PFSK-1 (cell line): ENCODE data around the gene VWA5B2.

Source experiments
- FOXP2 ChIP-seq: optimal IDR thresholded peaks from 2 replicates; pipeline ENCODE3; 2011; ENCODE audit warnings: borderline replicate concordance, control low read depth, inconsistent platforms; ENCODE audit not compliant: insufficient read depth; ENCODE audit errors: extremely low read length, extremely low read depth
- POLR2AphosphoS5 ChIP-seq: IDR thresholded peaks from 2 replicates; pipeline ENCODE4 v1.6.1; 2012; ENCODE audit warnings: low read depth, mild to moderate bottlenecking, control low read depth, low read length, moderate library complexity
- REST ChIP-seq, 2 experiments: IDR thresholded peaks; 2 replicates each; pipeline versions ENCODE4 v1.6.1 to v1.8.0; 2011 to 2012; ENCODE audit warnings: low read depth in 2 of 2, low read length in 2 of 2, control low read depth in 1 of 2, inconsistent platforms in 1 of 2, mild to moderate bottlenecking in 1 of 2, moderate library complexity in 1 of 2; ENCODE audit not compliant: insufficient read depth in 1 of 2
- SIN3A ChIP-seq: IDR thresholded peaks from 2 replicates; pipeline ENCODE4 v1.6.1; 2012; ENCODE audit warnings: mild to moderate bottlenecking, low read length, moderate library complexity, borderline replicate concordance; ENCODE audit not compliant: insufficient read depth
- TAF1 ChIP-seq: IDR thresholded peaks from 2 replicates; pipeline ENCODE4 v1.6.1; 2012; ENCODE audit warnings: low read length, control low read depth, borderline replicate concordance; ENCODE audit not compliant: insufficient read depth

Gene VWA5B2

GRCh38 chr3:184231671-184232070, 2.3 kb downstream of the VWA5B2 start:
- TF ChIP-seq TAF1 (no peak), FOXP2 (no peak), SIN3A (no peak), POLR2AphosphoS5 (no peak), REST (IDR thresholded peaks at IDR 0.05; ENCODE audit: insufficient read depth in 1 of 2, low read depth in 2 of 2, low read length in 2 of 2) (no peak)

GRCh38 chr3:184233127-184233843, 3.9 kb downstream of the VWA5B2 start:
- TF ChIP-seq REST (IDR thresholded peaks at IDR 0.05; ENCODE audit: insufficient read depth in 1 of 2, low read depth in 2 of 2, low read length in 2 of 2), result no peak
- TF ChIP-seq POLR2AphosphoS5, result no peak
- TF ChIP-seq FOXP2, result no peak
- no peak for TF ChIP-seq TAF1
- no peak for TF ChIP-seq SIN3A

- TF ChIP-seq FOXP2 (no peak), REST (IDR thresholded peaks at IDR 0.05; ENCODE audit: insufficient read depth in 1 of 2, low read depth in 2 of 2, low read length in 2 of 2) (no peak), TAF1 (no peak), SIN3A (no peak), POLR2AphosphoS5 (no peak)
These were observed 4.8 kb downstream of the VWA5B2 start for GRCh38 chr3:184234224-184234623.

- no peak for TF ChIP-seq REST (IDR thresholded peaks at IDR 0.05; ENCODE audit: insufficient read depth in 1 of 2, low read depth in 2 of 2, low read length in 2 of 2)
- TF ChIP-seq POLR2AphosphoS5, result no peak
- no peak for TF ChIP-seq SIN3A
- no peak for TF ChIP-seq TAF1
- TF ChIP-seq FOXP2, result no peak
These were observed 5.4 kb downstream of the VWA5B2 start for GRCh38 chr3:184234671-184235380.
